Caco-2 (cell line): Measurements from ENCODE around the gene CFAP61. TPM values are rescaled to one million over a fixed set of nuclear protein-coding genes. Genes with fewer than 3 reads are reported as not detected.

ENCODE experiments used
- BruUV-seq: library from RNA; stranded (reverse); fragments of 400-500 nt; replicated peaks from 2 replicates; lab custom pipeline; 2021; lab: Mats Ljungman, UMichigan
- CTCF ChIA-PET: fragments of 300-600 bp; sonication (Branson Sonifier 250); formaldehyde crosslinking; loops from one replicate; lab custom pipeline; 2022; ENCODE audit warnings: antibody characterized with exemption; lab: Charles Lee
- POLR2A ChIA-PET: fragments of 300-600 bp; sonication (Branson Sonifier 250); formaldehyde crosslinking; loops from one replicate; lab custom pipeline; 2022; ENCODE audit warnings: antibody characterized with exemption; lab: Charles Lee
- DNase-seq, 2 experiments: peaks; one replicate each; pipeline versions ENCODE4 v3.0.0 to v3.0.0-alpha.2; 2020 to 2022
- H3K27me3 ChIP-seq: replicated peaks from 2 replicates; pipeline ENCODE4 v1.6.0; 2011; ENCODE audit warnings: low read length; ENCODE audit not compliant: control insufficient read depth, insufficient read depth
- H3K36me3 ChIP-seq: 2 replicates; pipeline ENCODE4 v1.5.1; 2011; ENCODE audit warnings: low read length; ENCODE audit not compliant: control insufficient read depth, insufficient read depth
- H3K4me1 ChIP-seq: fragments of 250-450 bp; sonication (Bioruptor Pico); 2 replicates; pipeline ENCODE4 v1.5.1; 2020; ENCODE audit warnings: mild to moderate bottlenecking
- H3K4me3 ChIP-seq: 2 replicates; pipeline ENCODE4 v1.5.1; 2011; ENCODE audit warnings: low read depth, mild to moderate bottlenecking, control low read depth, low read length
- H3K9me3 ChIP-seq: fragments of 250-450 bp; sonication (Bioruptor Pico); 2 replicates; pipeline ENCODE4 v1.5.1; 2020; ENCODE audit warnings: mild to moderate bottlenecking, moderate library complexity
- H3K27ac Mint-ChIP-seq: one replicate; pipeline ENCODE4 v1.8.0; 2022; ENCODE audit warnings: mixed read lengths; ENCODE audit not compliant: unreplicated experiment
- H3K27me3 Mint-ChIP-seq: one replicate; pipeline ENCODE4 v1.8.0; 2022; ENCODE audit warnings: mixed read lengths; ENCODE audit not compliant: insufficient read depth, unreplicated experiment
- H3K36me3 Mint-ChIP-seq: one replicate; pipeline ENCODE4 v1.8.0; 2022; ENCODE audit warnings: mild to moderate bottlenecking, mixed read lengths; ENCODE audit not compliant: insufficient read depth, unreplicated experiment
- H3K4me1 Mint-ChIP-seq: one replicate; pipeline ENCODE4 v1.8.0; 2022; ENCODE audit warnings: low read depth, mixed read lengths; ENCODE audit not compliant: unreplicated experiment
- H3K4me3 Mint-ChIP-seq: one replicate; pipeline ENCODE4 v1.8.0; 2022; ENCODE audit warnings: mild to moderate bottlenecking, moderate library complexity, mixed read lengths; ENCODE audit not compliant: unreplicated experiment
- H3K9me3 Mint-ChIP-seq: one replicate; pipeline ENCODE4 v1.8.0; 2022; ENCODE audit warnings: mixed read lengths; ENCODE audit not compliant: unreplicated experiment
- intact Hi-C: fragments of 100-400 bp; cut with micrococcal nuclease; formaldehyde crosslinking; loops from one replicate; pipeline ENCODE4 v1.10.0; 2022; ENCODE audit not compliant: unreplicated experiment
- total RNA-seq: library from RNA; stranded (reverse); gene quantifications from 2 replicates; pipeline ENCODE4 v1.2.3, GENCODE V29; 2022
- TF ChIP-seq, protein P1 (sequence below), 2 experiments: fragments of 200-600 bp in 1 of 2; IDR thresholded peaks; 1 replicate in 1 of 2; 2 replicates in 1 of 2; pipeline versions ENCODE4 v1.5.1 to v1.8.0; 2011 to 2022; ENCODE audit warnings: antibody characterized with exemption in 1 of 2, control low read depth in 1 of 2, inconsistent platforms in 1 of 2, low read depth in 1 of 2, low read length in 1 of 2, mild to moderate bottlenecking in 1 of 2, moderate library complexity in 1 of 2; ENCODE audit not compliant: insufficient read depth in 1 of 2, severe bottlenecking in 1 of 2, unreplicated experiment in 1 of 2

CFAP61 gene
- total RNA-seq, 1 experiment from 2014 or later: not detected

DNA sequence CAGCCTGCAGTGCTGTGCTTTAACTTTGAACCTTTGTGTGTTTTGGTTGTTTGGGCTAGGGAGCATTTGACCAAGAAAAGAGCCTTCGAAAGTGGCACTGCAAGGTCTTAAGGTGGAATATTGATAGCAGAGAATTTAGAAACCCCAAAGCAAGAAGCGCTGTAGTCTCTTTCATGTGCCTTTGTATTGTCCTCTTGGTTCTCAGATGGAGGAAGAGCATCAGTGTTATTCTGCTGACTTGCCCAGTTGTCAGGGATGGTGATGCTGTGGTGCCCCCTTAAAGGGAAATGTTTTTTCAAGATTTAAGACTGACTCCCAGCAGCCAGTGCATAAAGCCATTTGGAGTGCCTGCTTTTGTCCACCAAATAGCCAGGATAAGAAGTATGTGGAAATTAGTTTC lies 212.9 kb downstream of the CFAP61 start:
- Histone ChIP-seq H3K36me3 (no peaks in the 10 kb centered on the region), H3K27me3 (no peaks in the 10 kb centered on the region), H3K4me1 (no peaks in the 10 kb centered on the region), H3K4me3 (no peak overlapping the region), H3K9me3 (no peaks in the 10 kb centered on the region)
- Mint-ChIP-seq H3K27ac (no peak overlapping the region), H3K27me3 (peaks cover 7% of the 10 kb centered on the region), H3K9me3 (no peaks in the 10 kb centered on the region), H3K36me3 (no peaks in the 10 kb centered on the region), H3K4me1 (no peaks in the 10 kb centered on the region), H3K4me3 (no peak overlapping the region)
- TF ChIP-seq, protein P1, sequence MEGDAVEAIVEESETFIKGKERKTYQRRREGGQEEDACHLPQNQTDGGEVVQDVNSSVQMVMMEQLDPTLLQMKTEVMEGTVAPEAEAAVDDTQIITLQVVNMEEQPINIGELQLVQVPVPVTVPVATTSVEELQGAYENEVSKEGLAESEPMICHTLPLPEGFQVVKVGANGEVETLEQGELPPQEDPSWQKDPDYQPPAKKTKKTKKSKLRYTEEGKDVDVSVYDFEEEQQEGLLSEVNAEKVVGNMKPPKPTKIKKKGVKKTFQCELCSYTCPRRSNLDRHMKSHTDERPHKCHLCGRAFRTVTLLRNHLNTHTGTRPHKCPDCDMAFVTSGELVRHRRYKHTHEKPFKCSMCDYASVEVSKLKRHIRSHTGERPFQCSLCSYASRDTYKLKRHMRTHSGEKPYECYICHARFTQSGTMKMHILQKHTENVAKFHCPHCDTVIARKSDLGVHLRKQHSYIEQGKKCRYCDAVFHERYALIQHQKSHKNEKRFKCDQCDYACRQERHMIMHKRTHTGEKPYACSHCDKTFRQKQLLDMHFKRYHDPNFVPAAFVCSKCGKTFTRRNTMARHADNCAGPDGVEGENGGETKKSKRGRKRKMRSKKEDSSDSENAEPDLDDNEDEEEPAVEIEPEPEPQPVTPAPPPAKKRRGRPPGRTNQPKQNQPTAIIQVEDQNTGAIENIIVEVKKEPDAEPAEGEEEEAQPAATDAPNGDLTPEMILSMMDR (IDR thresholded peaks at IDR 0.05; ENCODE audit: insufficient read depth in 1 of 2, low read depth in 1 of 2, low read length in 1 of 2, severe bottlenecking in 1 of 2, unreplicated experiment in 1 of 2): no peak
- DNase-seq: no peak
- ChIA-PET CTCF (no interaction called here), POLR2A (no interaction called here)
- no TSS peak for BruUV-seq
- intact Hi-C loops: no loop called here

DNA sequence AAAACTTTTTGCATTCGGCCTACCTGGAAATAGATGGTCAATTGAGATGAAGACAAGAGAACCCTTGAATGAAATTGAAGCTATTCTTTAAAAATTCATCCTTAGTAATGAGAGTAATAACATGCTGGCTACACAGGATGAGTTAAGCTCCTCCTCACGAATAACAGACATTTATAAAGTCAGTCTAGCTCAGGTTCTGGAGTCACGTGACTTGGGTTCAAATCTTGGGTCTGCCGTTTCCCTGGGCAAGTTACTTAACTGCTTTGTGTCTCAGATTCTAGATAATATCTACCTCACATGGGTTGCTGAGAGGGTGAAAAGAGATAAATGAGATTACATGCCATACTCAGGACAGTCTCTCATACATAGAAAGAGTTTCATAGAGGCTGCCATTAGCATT lies 214.2 kb downstream of the CFAP61 start:
- POLR2A ChIA-PET: no interaction called here

DNA sequence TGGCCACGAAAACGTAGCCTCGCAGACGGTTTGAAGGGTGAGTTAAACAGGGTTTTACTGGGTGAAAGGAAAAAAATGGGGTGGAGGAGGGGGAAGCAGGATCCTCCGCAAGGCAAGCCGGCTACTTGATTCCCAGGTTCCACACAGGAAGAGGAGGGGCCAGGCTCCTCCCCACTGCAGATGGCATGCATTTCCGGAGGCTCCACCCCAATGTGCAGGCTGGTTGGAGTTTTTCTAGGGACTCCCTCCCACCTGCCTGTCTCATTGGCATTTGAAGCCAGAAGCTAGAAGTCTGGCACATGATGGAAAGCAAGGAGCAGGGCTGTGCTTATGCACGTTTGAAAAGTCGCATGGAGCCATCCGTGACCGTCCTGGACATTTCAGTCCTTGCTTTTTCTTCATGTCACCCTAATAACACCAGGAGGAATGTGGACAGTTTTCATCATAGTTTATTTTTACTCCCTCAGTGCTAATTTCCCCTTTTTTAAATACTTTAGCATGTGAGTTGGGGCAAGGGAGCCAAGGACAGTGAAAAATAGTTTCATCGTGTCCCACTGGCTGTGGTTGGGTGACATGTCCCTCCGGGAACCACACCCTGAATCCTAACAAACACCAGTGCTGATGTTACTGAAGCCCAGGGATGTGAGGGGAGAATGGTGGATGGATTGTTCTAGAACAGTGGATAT lies 215.5 kb downstream of the CFAP61 start:
- Histone ChIP-seq H3K27me3 (no peaks in the 10 kb centered on the region), H3K4me3 (no peak overlapping the region)
- CTCF ChIA-PET: no interaction called here

More for the DNA sequence above, 214.2 kb downstream of the CFAP61 start:
- no peaks in the 10 kb centered on the region for H3K27me3 ChIP-seq
- Mint-ChIP-seq H3K9me3 (no peaks in the 10 kb centered on the region), H3K27ac (no peak overlapping the region), H3K4me1 (no peaks in the 10 kb centered on the region), H3K4me3 (no peak overlapping the region), H3K27me3 (peaks cover 11% of the 10 kb centered on the region), H3K36me3 (no peaks in the 10 kb centered on the region)
- intact Hi-C loops: no loop called here
- no peaks in the 10 kb centered on the region for H3K36me3 ChIP-seq
- no peaks in the 10 kb centered on the region for H3K4me1 ChIP-seq
- no peak overlapping the region for H3K4me3 ChIP-seq
- H3K9me3 ChIP-seq: no peaks in the 10 kb centered on the region
- BruUV-seq: no TSS peak
- DNase-seq: no peak
- TF ChIP-seq, protein P1 (IDR thresholded peaks at IDR 0.05; ENCODE audit: insufficient read depth in 1 of 2, low read depth in 1 of 2, low read length in 1 of 2, severe bottlenecking in 1 of 2, unreplicated experiment in 1 of 2): no peak
- CTCF ChIA-PET: no interaction called here

More for the DNA sequence above, 215.5 kb downstream of the CFAP61 start:
- Mint-ChIP-seq H3K9me3 (no peaks in the 10 kb centered on the region), H3K36me3 (no peaks in the 10 kb centered on the region), H3K4me1 (no peaks in the 10 kb centered on the region), H3K27me3 (peaks cover 14% of the 10 kb centered on the region), H3K4me3 (no peak overlapping the region), H3K27ac (no peak overlapping the region)
- POLR2A ChIA-PET: interaction anchor here (0.6 kb wide), 1 partner anchor 273 kb away, joined by 5 read pairs; no protein-coding TSS in a partner anchor
- Histone ChIP-seq H3K4me1 (no peaks in the 10 kb centered on the region), H3K9me3 (no peaks in the 10 kb centered on the region), H3K36me3 (no peaks in the 10 kb centered on the region)
- intact Hi-C loops: no loop called here
- TF ChIP-seq, protein P1 (IDR thresholded peaks at IDR 0.05; ENCODE audit: insufficient read depth in 1 of 2, low read depth in 1 of 2, low read length in 1 of 2, severe bottlenecking in 1 of 2, unreplicated experiment in 1 of 2): no peak
- BruUV-seq: no TSS peak
- no peak for DNase-seq
